Lung (tissue), 12 donors: Measurements from ENCODE around the gene ASIC2. TPM values are rescaled to one million over a fixed set of nuclear protein-coding genes. Genes with fewer than 3 reads are reported as not detected.

Experiments used
- ATAC-seq: fragments of 200-7000 bp; cut with Tn5 transposase; one replicate; pipeline ENCODE4 v1.9.1; 2020; ENCODE audit warnings: moderate number of reproducible peaks; ENCODE audit not compliant: insufficient read depth, low FRiP score
- DNase-seq, 3 donors: peaks; one replicate each; pipeline ENCODE4 v3.0.0-alpha.2; 2013 to 2017
- H3K27ac ChIP-seq, 2 donors: one replicate each; pipeline ENCODE4 v1.5.1; 2013; ENCODE audit warnings: mild to moderate bottlenecking in 2 of 2, moderate library complexity in 2 of 2, control low read depth in 1 of 2, inconsistent platforms in 1 of 2, low read depth in 1 of 2, low read length in 1 of 2
- H3K27me3 ChIP-seq, 3 donors: one replicate each; pipeline ENCODE4 v1.5.1; 2013; ENCODE audit warnings: low read length in 2 of 3; ENCODE audit not compliant: control insufficient read depth in 3 of 3, insufficient read depth in 3 of 3
- H3K36me3 ChIP-seq, 4 donors: one replicate each; pipeline ENCODE4 v1.5.1; 2013; ENCODE audit warnings: low read length in 4 of 4, mild to moderate bottlenecking in 1 of 4, moderate library complexity in 1 of 4; ENCODE audit not compliant: control insufficient read depth in 4 of 4, insufficient read depth in 4 of 4
- H3K4me1 ChIP-seq, 5 donors: one replicate each; pipeline ENCODE4 v1.5.1; 2013; ENCODE audit warnings: low read length in 5 of 5, mild to moderate bottlenecking in 2 of 5, moderate library complexity in 1 of 5; ENCODE audit not compliant: control insufficient read depth in 5 of 5, insufficient read depth in 5 of 5
- H3K4me3 ChIP-seq: one replicate; pipeline ENCODE4 v1.5.1; 2013; ENCODE audit warnings: mild to moderate bottlenecking, control low read depth, moderate library complexity
- H3K9ac ChIP-seq, 2 donors: one replicate each; pipeline ENCODE4 v1.5.1; 2013; ENCODE audit warnings: low read length in 2 of 2, control low read depth in 1 of 2; ENCODE audit not compliant: insufficient read depth in 1 of 2
- H3K9me3 ChIP-seq, 4 donors: one replicate each; pipeline ENCODE4 v1.5.1; 2013; ENCODE audit warnings: low read length in 3 of 4, mild to moderate bottlenecking in 1 of 4, moderate library complexity in 1 of 4; ENCODE audit not compliant: control insufficient read depth in 4 of 4, insufficient read depth in 3 of 4
- CTCF ChIP-seq: IDR thresholded peaks from 2 replicates; pipeline ENCODE4 v1.5.1; 2012; ENCODE audit warnings: mild to moderate bottlenecking; ENCODE audit errors: control extremely low read depth, extremely low read depth
- WGBS, 2 donors: extraction: QIAGEN DNeasy Blood & Tissue Kit; methylation state at CpG; one replicate each; pipeline ENCODE4 v1.1.7; 2013; 5-methylcytosine and 5-hydroxymethylcytosine counted together
- polyA plus RNA-seq, 2 donors: library from polyadenylated mRNA; stranded (reverse); fragments of 200-250 nt; gene quantifications; one replicate each; pipeline ENCODE4 v1.2.1, GENCODE V29; 2013
- total RNA-seq, 2 donors: library from RNA; depleted of rRNA in 1 of 2; stranded (reverse); fragments of >200 nt in 1 of 2; gene quantifications; one replicate each; pipeline ENCODE4 v1.2.1, GENCODE V29; 2014 to 2021
- donor health status: control.
- donor health status: control.
- donor health status: Bipolar disorder and iron deficiency.
- donor health status: healthy.
- donor health status: DM: yes; HTN: yes; CAD: no.

The ASIC2 gene
- total and polyA plus RNA-seq, 4 donors = 0.03 to 0.28 (median 0.14) TPM; not detected in 1

DNA sequence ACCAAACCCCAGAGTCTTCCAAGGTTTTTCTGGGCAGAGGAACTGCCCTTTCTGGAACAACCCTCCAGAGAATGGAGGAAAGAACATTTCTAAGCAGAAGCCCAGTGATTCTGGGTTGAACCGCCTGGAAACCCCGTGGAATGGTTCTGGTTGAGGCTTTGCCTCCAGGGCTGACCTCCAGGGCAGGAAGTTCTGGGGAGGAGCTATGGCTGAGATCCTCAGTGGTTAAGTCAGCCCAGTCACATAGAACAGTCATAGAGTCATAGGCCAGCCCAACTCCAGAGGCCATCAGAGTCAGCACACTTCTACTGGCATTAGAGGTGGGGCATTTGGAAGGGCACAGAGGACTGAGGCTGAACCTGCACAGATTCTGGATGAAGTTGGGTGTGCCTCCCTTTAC is 235.5 kb downstream of the ASIC2 start:
- Histone ChIP-seq H3K4me3 (no peak overlapping the region), H3K36me3 (no peaks in the 10 kb centered on the region), H3K27ac (no peak overlapping the region), H3K27me3 (peaks cover 0 to 4% (median 0%) of the 10 kb centered on the region in 3 donors), H3K9ac (no peak overlapping the region), H3K4me1 (peaks cover 0 to 9% (median 0%) of the 10 kb centered on the region in 5 donors), H3K9me3 (no peaks in the 10 kb centered on the region)
- WGBS, 2 donors = 87 to 90% methylated on average over 2 of the region's 2 CpGs
- no peak for TF ChIP-seq CTCF
- ATAC-seq (no peak), DNase-seq (no peak)

DNA sequence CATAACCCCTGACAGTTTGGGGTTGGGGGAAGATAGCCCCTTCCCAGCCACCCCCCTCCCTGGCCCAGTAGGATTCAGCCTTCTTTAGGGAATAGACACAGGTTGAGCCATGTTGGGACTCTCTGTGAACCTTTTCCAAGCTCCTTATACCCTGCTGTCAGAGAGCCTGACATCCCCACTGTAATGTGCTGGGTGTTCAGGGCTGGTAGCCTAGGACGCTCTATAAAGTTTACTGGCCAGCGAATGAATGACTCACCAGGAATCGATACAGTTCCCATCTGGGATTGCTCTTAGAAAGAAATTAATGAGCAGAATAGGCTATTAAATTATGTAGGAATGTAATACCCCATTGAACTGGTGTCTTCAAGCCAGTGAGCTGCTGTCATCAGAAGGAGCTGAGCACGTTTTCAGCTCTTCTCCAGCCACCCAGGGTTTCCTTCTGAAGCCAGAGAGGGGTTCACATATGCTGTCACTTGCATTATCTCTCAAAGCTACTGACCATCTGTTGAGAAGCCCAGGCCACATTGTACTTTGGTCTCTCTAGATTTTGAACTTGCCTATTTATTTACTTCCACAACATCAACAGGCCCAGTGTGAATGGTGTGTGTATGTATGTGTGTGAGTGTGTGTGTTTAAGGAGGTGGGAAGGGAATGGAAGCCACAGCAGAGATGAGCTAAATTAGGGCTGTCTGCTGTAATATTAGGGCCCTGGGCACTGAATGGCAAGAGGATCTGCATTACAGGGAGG is 236.5 kb downstream of the ASIC2 start:
- Histone ChIP-seq H3K4me3 (no peak overlapping the region), H3K9ac (no peak overlapping the region), H3K27ac (no peak overlapping the region), H3K4me1 (peaks cover 0 to 9% (median 0%) of the 10 kb centered on the region in 5 donors), H3K27me3 (peaks cover 0 to 7% (median 0%) of the 10 kb centered on the region in 3 donors), H3K36me3 (no peaks in the 10 kb centered on the region), H3K9me3 (no peaks in the 10 kb centered on the region)
- DNase-seq (no peak), ATAC-seq (no peak)
- TF ChIP-seq CTCF = no peak
- WGBS, 2 donors = 85 to 89% methylated on average over 4 of the region's 4 CpGs

DNA sequence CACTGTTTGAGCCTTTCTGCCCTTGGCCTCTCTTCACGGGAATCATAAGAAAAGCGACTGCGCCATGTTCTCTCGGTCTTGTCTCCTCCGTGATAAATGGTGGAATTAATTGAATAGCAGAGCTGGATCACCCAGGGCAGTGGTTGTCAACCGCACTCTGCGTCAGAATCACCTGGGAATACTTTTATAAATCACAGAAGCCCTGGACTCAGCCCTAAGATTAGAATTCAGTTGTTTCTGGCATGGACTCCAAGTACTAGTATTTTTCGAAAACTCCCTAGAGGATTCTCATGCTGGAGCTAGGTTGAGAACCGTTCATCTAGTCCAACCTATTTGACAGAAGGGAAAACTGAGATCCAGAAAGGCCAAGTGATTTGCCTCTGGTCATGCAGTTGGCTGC is 237.3 kb downstream of the ASIC2 start:
- TF ChIP-seq CTCF = no peak
- Histone ChIP-seq H3K4me3 (no peak overlapping the region), H3K9me3 (no peaks in the 10 kb centered on the region), H3K27ac (no peak overlapping the region), H3K36me3 (no peaks in the 10 kb centered on the region), H3K4me1 (peaks cover 0 to 9% (median 0%) of the 10 kb centered on the region in 5 donors), H3K9ac (no peak overlapping the region), H3K27me3 (peaks cover 0 to 9% (median 0%) of the 10 kb centered on the region in 3 donors)
- no peak for ATAC-seq
- no peak for DNase-seq
- WGBS, 2 donors = 93 to 97% methylated on average over 9 of the region's 9 CpGs
